CD4-positive, alpha-beta T cell treated with Interleukin-15 for 1 hour (primary cell): Measurements from ENCODE around the gene RCAN1.

Experiments used
- DNase-seq: peaks from one replicate; pipeline ENCODE4 v3.0.0-alpha.2; 2020

The RCAN1 gene

DNA sequence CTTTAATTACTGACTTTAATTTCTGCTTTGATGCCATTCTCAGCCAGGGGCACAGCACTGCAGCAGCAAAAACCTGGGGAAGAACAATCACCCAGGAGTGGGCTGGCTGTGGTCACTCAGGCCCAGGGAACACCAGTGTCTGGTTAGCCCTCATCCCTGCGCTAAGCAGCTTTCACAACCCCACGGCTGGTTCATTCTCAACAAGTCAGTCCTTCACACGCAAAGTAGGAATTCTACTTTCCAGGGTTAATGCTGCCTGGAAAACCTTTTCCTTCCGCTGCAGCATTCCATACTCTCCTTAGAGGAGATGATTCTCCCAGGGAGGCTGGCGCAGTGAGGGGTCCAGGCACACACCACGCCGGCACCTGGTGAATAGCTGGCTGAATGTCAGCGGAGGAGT is 78.6 kb downstream of the RCAN1 start:
- DNase-seq, result no peak

DNA sequence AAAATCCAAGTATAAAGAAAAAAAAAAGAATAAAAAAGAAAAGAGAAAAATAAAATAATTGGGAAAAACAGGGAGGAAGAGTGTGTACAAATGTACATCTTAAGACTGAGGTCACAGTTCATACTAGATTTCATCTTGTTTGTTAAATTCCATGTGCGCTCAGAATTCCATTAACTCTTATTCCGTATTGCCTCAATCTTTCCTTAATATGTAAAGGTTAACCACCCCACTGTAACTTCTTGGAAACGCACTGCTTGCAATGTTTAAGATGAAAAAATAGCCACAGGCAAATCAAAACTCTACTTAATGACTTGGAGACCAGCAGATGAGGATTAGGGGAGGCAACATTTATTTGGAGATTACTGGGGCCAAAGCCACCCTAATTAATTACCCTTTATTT is 79.0 kb downstream of the RCAN1 start:
- DNase-seq, result no peak

DNA sequence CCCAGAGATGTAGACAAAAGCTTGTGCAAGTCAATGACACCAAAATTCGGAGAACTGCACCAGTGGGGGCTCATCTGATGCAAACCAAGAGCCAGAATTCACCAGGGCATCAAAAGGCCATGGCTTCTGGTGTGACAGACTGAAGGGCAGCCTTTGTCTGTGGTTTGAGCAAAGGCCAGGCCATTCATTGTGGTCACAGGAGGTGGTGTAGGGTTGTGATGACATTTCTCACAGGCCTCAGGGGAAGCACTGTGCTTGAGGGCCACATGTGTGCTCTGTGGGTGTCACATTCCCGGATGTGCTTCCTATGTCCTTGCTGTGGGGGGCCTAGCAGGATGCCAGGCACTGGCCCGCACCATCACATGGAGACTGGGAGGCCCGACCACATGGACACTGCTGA is 80.4 kb downstream of the RCAN1 start:
- no peak for DNase-seq

DNA sequence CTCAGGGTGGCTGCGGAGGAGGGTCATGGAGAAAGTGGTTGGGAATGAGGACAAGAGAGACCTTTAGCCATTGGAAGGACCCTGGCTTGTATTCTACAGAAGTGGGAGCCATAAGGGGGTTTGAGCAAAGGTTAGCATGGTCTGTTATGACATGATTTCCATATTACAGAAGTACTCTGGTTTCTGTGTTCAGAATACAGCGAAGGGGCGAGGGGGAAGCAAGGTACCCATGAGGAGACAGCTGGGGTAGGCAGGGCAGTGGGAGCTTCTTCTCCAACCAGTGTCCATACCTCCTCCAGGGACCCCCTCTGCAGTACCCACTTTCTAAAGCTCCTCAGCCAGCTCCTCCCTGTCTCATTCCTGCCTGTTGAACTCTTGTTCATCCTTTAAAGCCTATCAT is 81.0 kb downstream of the RCAN1 start:
- DNase-seq, result no peak

DNA sequence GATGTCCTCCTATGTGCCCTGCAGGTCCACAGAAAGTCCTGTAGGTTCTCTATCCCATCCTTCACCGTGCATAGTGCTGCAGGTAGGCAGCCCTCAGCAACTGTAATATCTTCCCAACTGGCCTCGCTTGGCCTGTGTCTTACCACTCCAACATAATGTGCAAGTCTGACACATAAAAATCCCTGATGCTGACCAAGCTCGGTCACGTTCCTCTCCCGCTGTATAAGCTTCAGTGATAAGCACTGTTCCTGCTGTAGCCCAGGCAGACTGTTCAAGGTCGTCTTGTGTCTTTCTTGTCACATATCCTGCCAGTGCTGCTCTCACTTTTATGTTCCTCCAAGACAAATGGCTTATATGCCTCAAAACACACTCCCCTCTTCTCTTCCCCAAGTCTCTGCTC is 83.5 kb downstream of the RCAN1 start:
- DNase-seq, result no peak

DNA sequence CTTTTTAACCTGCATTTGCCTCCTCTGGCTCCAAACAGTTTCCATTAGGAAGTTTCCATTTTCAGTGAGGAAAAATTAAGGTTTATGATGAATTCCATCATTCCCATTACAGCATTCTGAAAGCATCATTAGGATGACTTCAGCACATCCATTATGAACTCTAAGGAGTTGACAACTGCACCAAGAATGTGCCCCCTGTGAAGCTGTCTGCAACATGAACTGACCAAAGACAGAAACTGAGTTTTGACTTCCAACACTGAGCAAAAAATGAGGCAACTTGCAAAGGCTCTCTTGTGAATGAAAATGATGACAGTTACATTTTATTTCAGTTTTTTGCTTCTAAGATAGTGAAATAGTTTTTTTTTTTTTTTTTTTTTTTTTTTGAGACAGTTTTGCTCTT is 84.7 kb downstream of the RCAN1 start:
- no peak for DNase-seq

DNA sequence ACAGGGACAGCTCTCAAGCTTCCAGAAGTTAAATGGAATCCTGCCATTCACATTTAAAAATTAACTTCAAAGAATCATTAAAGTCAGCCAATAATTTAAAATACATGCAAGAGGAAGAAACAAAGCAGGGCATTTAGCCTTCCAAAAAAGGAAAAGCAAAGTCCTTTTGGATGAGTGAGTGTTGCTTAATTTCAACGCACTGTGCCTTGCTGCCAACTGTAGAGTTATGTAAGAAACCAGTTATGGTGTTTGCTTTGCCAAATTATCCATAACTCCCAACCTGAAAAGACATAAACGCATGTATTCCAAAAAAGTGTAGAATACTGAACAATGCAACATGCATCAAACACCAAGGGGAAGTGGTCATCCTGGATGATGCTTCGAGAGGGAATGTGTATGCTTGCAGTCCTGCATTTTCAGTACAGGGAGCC is 86.8 kb downstream of the RCAN1 start:
- DNase-seq, result no peak

DNA sequence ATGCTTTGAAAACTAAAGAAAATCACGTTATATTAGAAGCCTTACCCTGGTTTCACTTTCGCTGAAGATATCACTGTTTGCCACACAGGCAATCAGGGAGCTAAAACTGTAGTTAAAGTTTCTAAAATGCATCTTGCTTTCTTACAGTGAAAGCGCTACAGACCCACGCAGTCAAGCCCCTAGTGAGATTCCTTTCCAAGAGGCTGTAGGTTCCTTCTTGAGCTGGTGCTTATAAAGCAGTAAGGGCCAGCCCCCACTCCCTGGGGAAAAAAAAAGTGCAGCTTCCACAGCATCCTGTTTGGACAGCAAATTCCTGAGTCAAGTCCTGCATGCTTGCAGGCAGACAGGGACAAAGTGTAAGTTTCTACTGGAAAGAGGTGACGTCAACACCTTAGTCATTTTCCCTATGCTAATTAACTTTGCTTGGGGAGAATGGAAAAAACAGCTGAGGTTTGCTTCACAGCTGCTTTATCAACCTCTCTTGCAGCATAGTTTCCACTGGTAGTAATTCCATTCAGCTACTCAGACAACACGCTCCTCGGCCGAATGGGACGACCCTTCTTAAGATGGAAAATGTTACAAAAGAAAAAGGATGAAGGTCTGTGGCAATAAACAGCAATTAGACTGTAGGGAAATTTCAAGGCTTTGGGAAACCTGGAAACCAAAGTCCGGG is 88.2 kb downstream of the RCAN1 start:
- DNase-seq, result no peak

DNA sequence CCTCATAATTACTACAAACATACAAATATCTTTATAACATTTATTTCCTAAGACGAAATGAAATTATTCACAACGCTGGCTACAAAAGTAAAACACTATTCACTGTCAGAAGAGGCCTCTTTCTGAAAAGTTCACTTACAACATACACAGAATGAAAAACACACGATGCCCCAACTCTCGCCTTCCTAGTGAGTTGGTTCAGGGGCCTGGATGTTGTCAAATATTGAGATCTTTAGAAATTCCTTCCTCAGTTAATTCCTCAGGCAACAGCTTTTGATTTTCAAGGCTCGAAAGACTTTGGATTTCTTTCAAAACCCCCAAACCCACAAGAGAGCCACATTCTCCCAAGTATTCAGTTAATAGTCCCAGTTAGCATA is 88.7 kb downstream of the RCAN1 start:
- DNase-seq, result no peak

DNA sequence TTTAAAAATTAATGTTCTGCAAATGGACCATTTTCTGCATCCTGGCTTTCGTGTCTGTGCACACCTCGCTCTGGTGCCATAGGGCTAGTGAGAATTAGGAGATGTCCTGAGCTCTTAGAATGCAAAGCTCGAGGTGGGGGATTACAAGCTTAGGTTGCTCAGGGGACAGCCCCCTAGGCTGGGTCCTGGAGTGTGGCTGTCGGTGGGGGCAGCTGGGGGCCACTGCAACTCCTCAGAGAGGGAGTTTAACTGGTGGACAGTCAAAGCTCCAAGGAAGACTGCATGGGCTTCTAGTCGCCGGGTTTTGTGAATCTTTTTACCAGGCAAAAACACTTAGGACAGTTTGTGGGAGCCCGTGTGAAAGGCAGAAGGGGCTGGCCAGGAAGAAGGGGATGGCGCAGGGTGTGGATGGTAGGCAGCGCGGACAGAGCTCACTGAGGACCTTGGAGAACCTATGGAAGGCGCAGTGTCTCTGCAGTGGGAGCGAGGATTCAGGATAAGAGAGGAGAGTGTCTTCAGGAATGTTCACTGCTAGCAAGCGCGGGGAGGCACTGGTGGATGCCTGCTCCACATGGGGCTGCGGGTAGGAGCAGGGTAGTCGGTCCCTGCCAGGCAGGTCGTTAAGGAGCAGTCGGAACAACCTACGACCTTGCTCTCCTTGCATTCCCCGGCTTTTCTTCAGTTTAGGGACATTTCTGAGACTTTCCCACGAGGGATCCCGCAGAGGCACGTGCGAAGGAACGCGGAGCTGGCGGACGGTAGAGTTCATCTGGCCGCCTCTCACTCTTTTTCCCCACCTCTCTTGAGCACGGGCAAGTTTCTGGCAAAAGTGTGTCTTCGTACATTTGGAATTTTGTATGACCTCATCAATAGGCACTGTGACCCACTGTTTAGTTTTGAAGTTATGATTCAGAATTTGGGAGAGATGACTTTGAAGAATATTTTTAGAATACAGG is 90.0 kb downstream of the RCAN1 start:
- no peak for DNase-seq

DNA sequence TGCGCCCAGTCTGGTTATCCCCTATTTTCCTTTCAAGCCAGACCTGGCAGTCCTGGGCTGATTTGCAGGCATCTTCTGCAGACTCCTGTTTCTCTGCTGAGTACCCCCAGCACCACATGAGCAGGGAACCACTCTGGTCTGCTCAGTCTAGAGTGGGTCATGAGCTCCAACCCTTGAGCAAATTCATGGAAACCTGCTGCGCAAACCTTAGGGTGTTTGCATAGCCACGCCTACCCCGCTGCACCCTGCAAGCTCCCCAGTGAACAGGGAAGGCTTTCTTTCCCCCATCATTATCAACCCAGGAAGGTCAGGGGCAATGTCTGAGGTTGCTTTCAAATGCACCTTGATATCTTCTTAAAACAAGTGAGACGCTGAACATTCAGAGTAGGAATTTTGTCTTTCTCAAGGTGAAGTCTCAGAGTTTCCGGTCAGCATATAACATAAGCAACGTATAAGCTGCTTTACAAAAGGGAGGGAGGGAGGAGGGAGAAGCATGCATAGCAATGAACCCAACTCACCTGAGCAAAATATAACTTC is 91.8 kb downstream of the RCAN1 start:
- DNase-seq, result no peak

DNA sequence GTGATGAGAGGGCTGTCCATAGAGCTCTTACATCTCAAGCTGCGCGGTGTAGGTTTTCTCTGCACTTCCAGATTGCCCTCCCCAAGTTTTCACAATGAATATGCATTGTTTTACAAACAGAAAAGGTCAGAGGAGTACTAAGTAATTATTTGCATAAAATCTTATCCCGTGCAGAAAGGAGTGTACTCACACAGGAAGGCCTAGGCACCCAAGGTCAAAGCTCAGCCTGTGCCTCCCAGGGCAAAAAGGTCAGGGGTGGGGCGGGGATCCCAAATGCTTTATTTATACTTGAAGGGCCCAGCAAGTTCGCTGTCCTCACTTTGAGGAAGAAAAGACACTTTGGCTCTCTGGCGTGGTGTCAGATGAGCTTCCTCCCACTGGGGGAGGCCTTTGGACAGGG is 92.6 kb downstream of the RCAN1 start:
- peak; percentile 37 for DNase-seq

DNA sequence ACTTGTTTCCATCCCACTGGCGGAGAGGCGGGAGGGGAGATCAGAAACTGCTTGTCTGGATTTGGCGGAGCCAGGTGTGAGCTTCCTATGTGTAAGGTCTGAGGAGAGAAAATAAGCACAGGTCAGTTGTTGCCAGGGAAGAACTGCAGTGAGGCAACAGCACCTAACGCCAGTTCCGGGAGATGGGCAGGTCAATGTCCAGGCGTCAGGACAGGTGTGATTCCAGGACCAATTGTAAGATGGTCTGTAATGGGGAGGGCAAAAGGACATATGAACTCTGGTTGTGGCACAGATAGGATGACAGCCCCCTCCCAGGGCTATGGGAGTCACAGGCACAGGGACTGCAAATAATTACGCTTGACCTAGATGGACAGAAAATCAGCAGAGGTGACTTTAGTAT is 93.4 kb downstream of the RCAN1 start:
- no peak for DNase-seq

DNA sequence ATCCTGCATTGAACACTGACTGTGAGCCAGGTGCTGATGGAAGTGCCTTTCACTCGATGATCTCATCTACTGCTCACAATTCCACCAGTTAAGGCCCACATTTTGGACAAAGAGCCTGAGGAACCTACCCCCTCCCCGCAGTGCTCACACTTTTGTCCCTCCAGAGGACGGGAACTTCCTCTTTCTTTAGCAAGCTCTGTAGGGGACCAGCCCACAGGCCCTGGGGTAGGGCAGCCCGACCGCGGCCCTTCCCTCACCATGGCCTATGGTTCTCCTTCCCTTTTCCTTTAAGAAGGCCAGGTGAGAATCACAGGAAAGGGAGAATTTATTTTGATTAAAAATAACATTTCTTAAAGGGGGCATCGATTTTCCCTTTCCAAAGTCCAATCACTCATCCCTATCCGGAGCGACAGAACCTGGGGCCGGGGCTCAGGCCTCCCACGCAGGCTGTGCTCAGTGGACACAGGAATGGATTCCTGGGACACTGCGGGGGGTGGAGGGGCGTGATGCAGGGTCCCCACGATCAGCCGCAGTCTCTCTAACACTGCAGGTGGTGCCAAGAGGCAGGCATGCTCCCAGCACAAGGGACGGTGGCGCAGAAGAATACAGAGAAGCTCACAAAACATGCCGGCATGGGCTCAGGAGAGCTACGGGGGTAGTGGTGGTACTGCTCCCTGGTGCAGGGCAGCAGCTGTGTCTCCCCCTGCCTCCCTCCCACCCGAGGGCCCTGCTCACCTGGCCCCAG is 94.0 kb downstream of the RCAN1 start:
- DNase-seq, result no peak

DNA sequence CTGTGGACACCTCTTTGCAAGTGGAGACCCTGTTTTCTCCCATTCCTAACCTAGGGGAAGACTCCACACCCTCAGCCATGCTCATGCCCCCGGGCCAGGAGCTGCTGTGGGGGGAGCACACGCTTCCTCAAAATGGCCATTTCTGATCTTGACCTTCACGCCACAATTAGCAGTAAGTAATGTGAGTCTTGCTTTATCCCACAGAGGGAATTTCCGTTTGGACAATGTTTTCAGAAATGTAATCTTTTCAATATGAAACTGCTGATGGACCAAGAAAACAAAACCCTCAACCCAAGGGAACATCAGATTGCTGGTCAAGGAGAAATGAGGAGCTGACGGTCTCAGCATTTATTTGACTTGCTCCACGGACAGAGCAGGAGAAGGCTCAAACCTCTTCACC is 94.6 kb downstream of the RCAN1 start:
- no peak for DNase-seq

DNA sequence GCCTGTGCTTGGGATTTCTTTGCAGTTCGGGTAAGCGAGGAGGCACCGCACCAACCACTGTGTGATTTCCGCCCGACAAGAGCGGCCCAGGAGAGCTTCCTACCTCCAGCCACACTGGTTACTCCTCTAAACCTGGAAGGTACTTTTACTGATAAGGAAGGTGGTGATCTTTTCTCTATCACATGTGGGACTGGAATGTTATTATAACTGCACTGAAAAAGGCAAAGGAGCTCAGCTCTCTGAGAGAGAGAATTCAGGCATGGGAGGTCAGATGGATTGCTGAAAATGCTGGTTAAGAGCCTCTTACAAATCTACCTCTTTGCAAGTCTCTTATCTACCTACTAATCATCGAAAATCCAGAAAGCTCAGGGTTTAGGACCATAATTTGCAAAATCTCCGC is 95.2 kb downstream of the RCAN1 start:
- no peak for DNase-seq

DNA sequence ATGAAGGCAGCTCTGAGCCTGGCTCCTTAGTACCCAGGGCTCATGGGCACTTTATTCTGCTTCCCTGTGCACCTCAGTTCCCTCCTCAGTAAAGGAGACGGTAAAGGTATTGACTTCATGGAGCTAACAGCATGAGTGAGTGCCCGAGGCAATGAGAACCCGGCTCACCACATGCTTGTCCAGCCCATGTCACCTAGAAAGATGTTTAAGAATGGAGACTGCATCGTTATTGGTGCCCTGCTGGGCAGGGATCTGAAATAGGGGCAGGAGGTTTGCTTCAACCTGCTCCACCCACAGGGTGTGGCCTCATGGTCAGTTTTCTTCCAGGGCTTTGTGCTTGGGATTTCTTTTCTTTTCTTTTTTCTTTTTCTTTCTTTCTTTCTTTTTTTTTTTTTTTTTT is 95.9 kb downstream of the RCAN1 start:
- no peak for DNase-seq

DNA sequence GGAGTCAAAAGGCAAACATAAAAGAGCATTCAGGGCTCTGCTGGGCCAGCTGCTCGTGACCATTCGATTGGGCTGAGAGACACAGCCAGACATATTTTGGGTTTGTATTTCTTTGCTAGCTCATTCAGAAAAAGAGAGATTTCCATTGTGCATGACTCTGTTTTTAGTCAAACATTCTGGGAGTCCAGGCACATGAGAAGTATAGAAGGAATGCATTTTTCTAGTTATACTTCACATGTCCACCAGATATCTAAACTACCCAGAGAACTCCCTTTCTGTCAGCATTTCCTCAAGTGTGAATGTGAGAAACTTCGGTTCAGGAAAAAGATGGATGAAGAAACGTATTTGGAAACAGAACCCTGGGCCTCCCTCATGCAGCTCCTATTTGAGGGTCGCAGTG is 96.6 kb downstream of the RCAN1 start:
- no peak for DNase-seq

DNA sequence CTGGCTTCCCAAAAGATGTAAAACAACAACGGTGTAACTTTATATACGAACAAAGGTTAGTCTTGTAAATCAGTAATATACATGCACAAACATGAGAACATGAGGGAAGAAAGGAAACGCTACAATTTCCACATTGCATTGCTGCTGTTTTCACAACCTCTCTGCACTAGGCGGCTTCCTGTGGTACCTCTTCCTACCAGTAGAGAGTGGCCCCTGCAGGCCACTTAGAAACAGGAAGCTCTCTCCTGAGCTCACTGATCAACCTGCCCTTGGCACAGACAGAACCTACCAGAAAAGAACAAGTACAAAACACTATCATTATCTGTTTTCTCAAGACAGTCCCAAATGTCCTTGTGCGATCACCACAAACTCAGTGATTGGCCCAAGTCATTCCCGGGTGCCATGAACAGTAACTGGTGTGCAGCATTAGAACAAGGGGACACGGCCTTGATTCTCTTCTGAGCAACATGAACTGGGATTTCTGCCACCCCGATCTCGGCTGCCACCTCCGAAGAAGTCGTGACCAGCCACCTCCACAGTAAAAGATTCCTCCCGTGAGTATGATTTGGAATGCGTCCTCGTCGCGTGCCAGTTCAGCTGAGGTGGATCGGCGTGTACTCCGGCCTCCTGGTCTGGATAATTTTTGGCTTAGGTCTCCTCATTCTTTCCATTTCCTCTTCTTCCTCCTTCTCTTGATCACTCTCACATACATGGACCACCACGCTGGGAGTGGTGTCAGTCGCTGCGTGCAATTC is 97.2 kb downstream of the RCAN1 start:
- DNase-seq, result peak; percentile 45

DNA sequence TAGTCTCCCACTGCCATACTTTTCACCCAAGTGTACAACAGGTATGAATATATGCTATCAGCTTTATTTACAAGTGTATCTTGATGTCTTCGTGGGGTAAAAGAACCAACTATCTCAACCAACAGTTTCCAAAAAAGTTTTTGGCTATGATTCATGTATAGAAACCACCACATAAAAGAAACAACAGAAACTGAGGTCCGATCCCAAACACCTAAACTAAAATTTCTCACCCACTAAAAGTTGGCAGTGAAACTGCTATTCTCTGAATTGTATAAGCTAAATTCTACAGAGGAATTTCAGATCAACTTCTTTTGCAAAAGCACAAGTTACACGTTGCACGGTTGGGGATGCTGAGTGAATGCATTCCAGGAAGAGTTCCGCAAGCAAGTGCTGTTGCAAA is 97.9 kb downstream of the RCAN1 start:
- DNase-seq, result no peak

DNA sequence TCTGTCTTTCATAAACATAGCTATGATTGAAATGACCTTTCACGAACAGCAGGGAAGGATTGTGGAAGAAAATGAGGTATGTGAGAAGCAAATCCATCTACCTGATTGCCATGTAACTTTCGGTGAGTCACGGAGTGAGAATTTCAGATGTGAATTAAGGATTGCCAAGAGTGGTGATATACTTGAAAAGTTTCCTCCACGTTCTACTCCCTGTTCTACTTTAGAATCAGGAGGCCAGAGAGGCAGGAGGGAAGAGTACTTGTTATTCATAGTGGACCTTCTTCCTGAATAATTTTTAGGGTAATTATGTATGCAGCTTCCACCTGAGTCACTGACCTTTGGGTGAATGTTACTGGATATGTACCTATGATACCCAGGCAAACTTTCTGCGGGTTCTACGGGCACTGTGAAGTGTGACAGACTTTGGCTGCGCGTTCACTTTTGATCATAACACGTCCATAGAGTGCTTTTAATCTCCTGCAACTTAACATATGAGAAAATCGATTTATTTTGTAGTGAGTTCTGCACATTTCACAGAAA is 100.3 kb downstream of the RCAN1 start:
- DNase-seq, result no peak

DNA sequence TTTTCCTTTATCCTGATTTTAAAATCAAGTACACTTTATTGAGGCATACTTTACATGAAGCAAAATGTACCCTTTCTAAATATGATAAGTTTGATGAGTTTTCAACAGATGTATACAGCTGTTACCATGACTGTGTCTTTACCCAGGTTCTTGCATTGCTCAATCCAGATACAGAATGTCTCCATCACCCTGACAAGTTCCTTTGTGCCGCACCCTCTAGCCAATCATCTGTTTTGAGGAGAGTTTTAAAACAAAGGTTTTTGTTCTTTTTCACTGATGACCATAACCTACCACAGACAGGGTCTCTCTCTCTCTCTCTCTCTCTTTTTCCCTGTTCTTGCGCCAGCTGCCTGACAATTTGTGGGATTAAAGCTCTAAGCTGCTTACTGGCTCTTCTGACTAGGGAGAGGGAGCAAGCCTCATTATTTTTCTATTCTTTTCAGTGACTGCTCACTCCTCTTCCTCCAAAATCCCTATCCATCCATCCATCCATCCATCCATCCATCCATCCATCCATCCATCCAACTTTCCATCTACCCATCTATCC is 101.7 kb downstream of the RCAN1 start:
- no peak for DNase-seq
